Measurements from ENCODE around the gene STIP1. TPM values are rescaled to one million over a fixed set of nuclear protein-coding genes. Genes with fewer than 3 reads are reported as not detected.

STIP1 gene
- total RNA-seq, 2 experiments from 2014 or later, result 258 to 269 TPM

GRCh38 chr11:64252003-64252872 lies 66.3 kb downstream of the STIP1 start:
- H3K36me3 Mint-ChIP-seq (ENCODE audit: low read depth), result peaks cover 2% of the 10 kb centered on the region
- peak overlapping the region; percentile 19 for H3K27ac Mint-ChIP-seq
- H3K27me3 Mint-ChIP-seq, result peaks cover 3% of the 10 kb centered on the region
- peaks cover 29% of the 10 kb centered on the region for H3K4me1 Mint-ChIP-seq
- H3K9me3 Mint-ChIP-seq, result no peaks in the 10 kb centered on the region
- CTCF ChIA-PET, result interaction anchor here (0.7 to 4.7 kb wide), 8 partner anchors 11 to 65 kb away, joined by 3 to 34 read pairs (median 6); partner anchors contain the start of genes FERMT3, FKBP2, NUDT22 and TRPT1
- POLR2A ChIA-PET, result interaction anchor here (1.0 to 11.2 kb wide), 9 partner anchors 9 to 67 kb away, joined by 3 to 131 read pairs (median 8); partner anchors contain the start of genes BAD, FERMT3 and STIP1
- DNase-seq, result no peak
- peak overlapping the region; percentile 83 for H3K4me3 Mint-ChIP-seq

- H3K36me3 Mint-ChIP-seq (ENCODE audit: low read depth), result peaks cover 5% of the 10 kb centered on the region
- H3K27me3 Mint-ChIP-seq, result peaks cover 3% of the 10 kb centered on the region
- no peaks in the 10 kb centered on the region for H3K9me3 Mint-ChIP-seq
- peaks cover 25% of the 10 kb centered on the region for H3K4me1 Mint-ChIP-seq
- ChIA-PET POLR2A (interaction anchor here (0.7 to 11.2 kb wide), 6 partner anchors 12 to 67 kb away, joined by 4 to 131 read pairs (median 8); partner anchors contain the start of genes FERMT3, PRDX5 and STIP1), CTCF (interaction anchor here (1.6 to 4.7 kb wide), 2 partner anchors 16 to 48 kb away, joined by 9 to 34 read pairs; partner anchors contain the start of gene FERMT3)
- peak overlapping the region; percentile 30 for H3K4me3 Mint-ChIP-seq
- no peak for DNase-seq
- H3K27ac Mint-ChIP-seq, result no peak overlapping the region
Measured at GRCh38 chr11:64253043-64253442, 67.1 kb downstream of the STIP1 start.

GRCh38 chr11:64253481-64253880 lies 67.5 kb downstream of the STIP1 start:
- peak overlapping the region; percentile 30 for H3K4me3 Mint-ChIP-seq
- H3K9me3 Mint-ChIP-seq, result no peaks in the 10 kb centered on the region
- H3K27me3 Mint-ChIP-seq, result peaks cover 3% of the 10 kb centered on the region
- H3K27ac Mint-ChIP-seq, result no peak overlapping the region
- peaks cover 24% of the 10 kb centered on the region for H3K4me1 Mint-ChIP-seq
- DNase-seq, result no peak
- ChIA-PET POLR2A (interaction anchor here (0.7 to 1.9 kb wide), 3 partner anchors 14 to 64 kb away, joined by 4 to 6 read pairs (median 6); partner anchors contain the start of gene PRDX5), CTCF (no interaction called here)
- peaks cover 5% of the 10 kb centered on the region for H3K36me3 Mint-ChIP-seq (ENCODE audit: low read depth)

Other genes with a start within 250 kb of the STIP1 start
- gene NAA40, start 247.2 kb upstream of the STIP1 start, total RNA-seq, result 10 to 100 TPM; 28.9 to 31.1 TPM
- gene COX8A, start 211.6 kb upstream of the STIP1 start, total RNA-seq, result 100 to 1,000 TPM; 506 to 527 TPM
- 10 to 100 TPM; 86.8 to 93.6 TPM for gene OTUB1, start 199.7 kb upstream of the STIP1 start, total RNA-seq
- under 1 TPM; 0.05 to 0.23 TPM for gene FLRT1, start 150.2 kb upstream of the STIP1 start, total RNA-seq
- gene MACROD1, start 20.1 kb upstream of the STIP1 start, total RNA-seq, result 1 to 10 TPM; 8.8 to 9.1 TPM
- gene FERMT3, start 20.6 kb downstream of the STIP1 start, total RNA-seq, result 100 to 1,000 TPM; 195 to 199 TPM
- 10 to 100 TPM; 34.7 to 35.3 TPM for gene TRPT1, start 40.0 kb downstream of the STIP1 start, total RNA-seq
- 10 to 100 TPM; 84.8 to 90.6 TPM for gene NUDT22, start 40.1 kb downstream of the STIP1 start, total RNA-seq
- gene DNAJC4, start 44.4 kb downstream of the STIP1 start, total RNA-seq, result 10 to 100 TPM; 40.8 to 42.0 TPM
- gene VEGFB, start 48.4 kb downstream of the STIP1 start, total RNA-seq, result 10 to 100 TPM; 49.1 to 58.5 TPM
- 10 to 100 TPM; 26.4 to 27.9 TPM for gene FKBP2, start 54.9 kb downstream of the STIP1 start, total RNA-seq
- gene PPP1R14B, start 60.8 kb downstream of the STIP1 start, total RNA-seq, result 100 to 1,000 TPM in 1 of 2 experiments, 10 to 100 TPM in 1; 96.9 to 105 TPM
- 10 to 100 TPM; 12.5 to 14.0 TPM for gene PLCB3, start 65.4 kb downstream of the STIP1 start, total RNA-seq
- gene BAD, start 98.5 kb downstream of the STIP1 start, total RNA-seq, result 10 to 100 TPM; 36.5 to 39.2 TPM
- gene GPR137, start 99.7 kb downstream of the STIP1 start, total RNA-seq, result 10 to 100 TPM; 31.4 to 37.9 TPM
- under 1 TPM in 1 of 2 experiments, not detected in 1; 0.15 TPM for gene KCNK4, start 105.1 kb downstream of the STIP1 start, total RNA-seq
- not detected for gene CATSPERZ, start 114.2 kb downstream of the STIP1 start, total RNA-seq
- 10 to 100 TPM; 38.5 to 42.2 TPM for gene ESRRA, start 119.4 kb downstream of the STIP1 start, total RNA-seq
- gene TRMT112, start 131.4 kb downstream of the STIP1 start, total RNA-seq, result 100 to 1,000 TPM; 137 to 145 TPM
- gene PRDX5, start 131.9 kb downstream of the STIP1 start, total RNA-seq, result 100 to 1,000 TPM; 137 to 139 TPM
- 100 to 1,000 TPM in 1 of 2 experiments, 10 to 100 TPM in 1; 99.1 to 106 TPM for gene CCDC88B, start 154.0 kb downstream of the STIP1 start, total RNA-seq
- gene RPS6KA4, start 173.0 kb downstream of the STIP1 start, total RNA-seq, result 10 to 100 TPM; 40.2 to 43.5 TPM

Measured in activated CD4-positive, alpha-beta memory T cell treated with anti-CD3 and anti-CD28 coated beads, Interleukin-2, amount 10 ng/mL, durations not matched to agents 7 days and 5 days (primary cell).